ENCODE data around the gene SEMA4D. TPM values are rescaled to one million over a fixed set of nuclear protein-coding genes. Genes with fewer than 3 reads are reported as not detected.

The SEMA4D gene
- total and polyA plus RNA-seq, 2 of the 13 experiments (the other 11 are each of a cell fraction or from before 2014, with no cell fraction given), result 0.13 to 0.16 TPM

GRCh38 chr9:89318123-89319014 is 179.5 kb downstream of the SEMA4D start, which contains the start of gene SECISBP2 (continued):
- TF ChIP-seq, protein P1, sequence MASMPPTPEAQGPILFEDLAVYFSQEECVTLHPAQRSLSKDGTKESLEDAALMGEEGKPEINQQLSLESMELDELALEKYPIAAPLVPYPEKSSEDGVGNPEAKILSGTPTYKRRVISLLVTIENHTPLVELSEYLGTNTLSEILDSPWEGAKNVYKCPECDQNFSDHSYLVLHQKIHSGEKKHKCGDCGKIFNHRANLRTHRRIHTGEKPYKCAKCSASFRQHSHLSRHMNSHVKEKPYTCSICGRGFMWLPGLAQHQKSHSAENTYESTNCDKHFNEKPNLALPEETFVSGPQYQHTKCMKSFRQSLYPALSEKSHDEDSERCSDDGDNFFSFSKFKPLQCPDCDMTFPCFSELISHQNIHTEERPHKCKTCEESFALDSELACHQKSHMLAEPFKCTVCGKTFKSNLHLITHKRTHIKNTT (CRISPR knock-in tag; IDR thresholded peaks at IDR 0.05), result no peak
- TF ChIP-seq ZNF431 (CRISPR knock-in tag; IDR thresholded peaks at IDR 0.05; ENCODE audit: borderline replicate concordance, low read depth) (peak; percentile 54; the same call in 1 of the 2 replicates), SKI (IDR thresholded peaks at IDR 0.05; ENCODE audit: partially characterized antibody) (peak; percentile 71), REPIN1 (CRISPR knock-in tag; IDR thresholded peaks at IDR 0.05; ENCODE audit: borderline replicate concordance, low read depth) (peak; percentile 96), KAT2B (IDR thresholded peaks at IDR 0.05; ENCODE audit: borderline replicate concordance, low read depth, low read length) (no peak), BCL6 (CRISPR knock-in tag; IDR thresholded peaks at IDR 0.05) (peak; percentile 37), KAT7 (CRISPR knock-in tag; IDR thresholded peaks at IDR 0.05; ENCODE audit: borderline replicate concordance) (peak; percentile 72; the same call in 1 of the 2 replicates), AGO2 (optimal IDR thresholded peaks at IDR 0.05; ENCODE audit: low read depth, low read length) (peak; percentile 100), TCF7L2 (IDR thresholded peaks at IDR 0.05; ENCODE audit: low read depth, low read length) (no peak), MAFK (conservative IDR thresholded peaks at IDR 0.05 in 1 of 2, IDR thresholded peaks at IDR 0.05 in 1 of 2; ENCODE audit: low read length in 2 of 2) (peak in 1 of 2 experiments; percentile 4; a peak in 1 of 4 replicates), ZNF552 (CRISPR knock-in tag; IDR thresholded peaks at IDR 0.05; ENCODE audit: borderline replicate concordance) (peak; percentile 49; the same call in 1 of the 2 replicates), ZNF12 (CRISPR knock-in tag; IDR thresholded peaks at IDR 0.05) (0 out of 2 replicates have a peak, but pooled peaks have one; percentile 11), ZBTB43 (CRISPR knock-in tag; conservative IDR thresholded peaks at IDR 0.05) (peak; percentile 66), FOXA1 (IDR thresholded peaks at IDR 0.05) (no peak), FOXA1 (CRISPR knock-in tag; IDR thresholded peaks at IDR 0.05) (no peak), ZZZ3 (CRISPR knock-in tag; IDR thresholded peaks at IDR 0.05; ENCODE audit: borderline replicate concordance) (peak; percentile 83; the same call in 1 of the 2 replicates)
- TF ChIP-seq, protein P2, sequence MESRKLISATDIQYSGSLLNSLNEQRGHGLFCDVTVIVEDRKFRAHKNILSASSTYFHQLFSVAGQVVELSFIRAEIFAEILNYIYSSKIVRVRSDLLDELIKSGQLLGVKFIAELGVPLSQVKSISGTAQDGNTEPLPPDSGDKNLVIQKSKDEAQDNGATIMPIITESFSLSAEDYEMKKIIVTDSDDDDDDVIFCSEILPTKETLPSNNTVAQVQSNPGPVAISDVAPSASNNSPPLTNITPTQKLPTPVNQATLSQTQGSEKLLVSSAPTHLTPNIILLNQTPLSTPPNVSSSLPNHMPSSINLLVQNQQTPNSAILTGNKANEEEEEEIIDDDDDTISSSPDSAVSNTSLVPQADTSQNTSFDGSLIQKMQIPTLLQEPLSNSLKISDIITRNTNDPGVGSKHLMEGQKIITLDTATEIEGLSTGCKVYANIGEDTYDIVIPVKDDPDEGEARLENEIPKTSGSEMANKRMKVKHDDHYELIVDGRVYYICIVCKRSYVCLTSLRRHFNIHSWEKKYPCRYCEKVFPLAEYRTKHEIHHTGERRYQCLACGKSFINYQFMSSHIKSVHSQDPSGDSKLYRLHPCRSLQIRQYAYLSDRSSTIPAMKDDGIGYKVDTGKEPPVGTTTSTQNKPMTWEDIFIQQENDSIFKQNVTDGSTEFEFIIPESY (CRISPR knock-in tag; IDR thresholded peaks at IDR 0.05), result peak; percentile 46; the same call in 1 of the 2 replicates
- TF ChIP-seq, protein P3, sequence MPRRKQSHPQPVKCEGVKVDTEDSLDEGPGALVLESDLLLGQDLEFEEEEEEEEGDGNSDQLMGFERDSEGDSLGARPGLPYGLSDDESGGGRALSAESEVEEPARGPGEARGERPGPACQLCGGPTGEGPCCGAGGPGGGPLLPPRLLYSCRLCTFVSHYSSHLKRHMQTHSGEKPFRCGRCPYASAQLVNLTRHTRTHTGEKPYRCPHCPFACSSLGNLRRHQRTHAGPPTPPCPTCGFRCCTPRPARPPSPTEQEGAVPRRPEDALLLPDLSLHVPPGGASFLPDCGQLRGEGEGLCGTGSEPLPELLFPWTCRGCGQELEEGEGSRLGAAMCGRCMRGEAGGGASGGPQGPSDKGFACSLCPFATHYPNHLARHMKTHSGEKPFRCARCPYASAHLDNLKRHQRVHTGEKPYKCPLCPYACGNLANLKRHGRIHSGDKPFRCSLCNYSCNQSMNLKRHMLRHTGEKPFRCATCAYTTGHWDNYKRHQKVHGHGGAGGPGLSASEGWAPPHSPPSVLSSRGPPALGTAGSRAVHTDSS (CRISPR knock-in tag; conservative IDR thresholded peaks at IDR 0.05), result peak; percentile 54; the same call in 1 of the 2 replicates
- TF ChIP-seq, protein P4, sequence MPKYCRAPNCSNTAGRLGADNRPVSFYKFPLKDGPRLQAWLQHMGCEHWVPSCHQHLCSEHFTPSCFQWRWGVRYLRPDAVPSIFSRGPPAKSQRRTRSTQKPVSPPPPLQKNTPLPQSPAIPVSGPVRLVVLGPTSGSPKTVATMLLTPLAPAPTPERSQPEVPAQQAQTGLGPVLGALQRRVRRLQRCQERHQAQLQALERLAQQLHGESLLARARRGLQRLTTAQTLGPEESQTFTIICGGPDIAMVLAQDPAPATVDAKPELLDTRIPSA (CRISPR knock-in tag; IDR thresholded peaks at IDR 0.05; ENCODE audit: borderline replicate concordance), result peak; percentile 37; the same call in 1 of the 2 replicates
- TF ChIP-seq, protein P5, sequence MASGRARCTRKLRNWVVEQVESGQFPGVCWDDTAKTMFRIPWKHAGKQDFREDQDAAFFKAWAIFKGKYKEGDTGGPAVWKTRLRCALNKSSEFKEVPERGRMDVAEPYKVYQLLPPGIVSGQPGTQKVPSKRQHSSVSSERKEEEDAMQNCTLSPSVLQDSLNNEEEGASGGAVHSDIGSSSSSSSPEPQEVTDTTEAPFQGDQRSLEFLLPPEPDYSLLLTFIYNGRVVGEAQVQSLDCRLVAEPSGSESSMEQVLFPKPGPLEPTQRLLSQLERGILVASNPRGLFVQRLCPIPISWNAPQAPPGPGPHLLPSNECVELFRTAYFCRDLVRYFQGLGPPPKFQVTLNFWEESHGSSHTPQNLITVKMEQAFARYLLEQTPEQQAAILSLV (CRISPR knock-in tag; IDR thresholded peaks at IDR 0.05; ENCODE audit: borderline replicate concordance), result peak; percentile 86; the same call in 1 of the 2 replicates
